ENCODE results near the gene PTTG1IP2.

GRCh38 chr7:90483251-90483650 lies 13.8 kb downstream of the PTTG1IP2 start:
- TF ChIP-seq EZH2 (IDR thresholded peaks at IDR 0.05; ENCODE audit: borderline replicate concordance, insufficient read depth, low read depth, low read length, poor library complexity, severe bottlenecking), result no peak
- TF ChIP-seq CTCF (IDR thresholded peaks at IDR 0.05), result no peak
